ENCODE results near the gene GMDS.

DNA sequence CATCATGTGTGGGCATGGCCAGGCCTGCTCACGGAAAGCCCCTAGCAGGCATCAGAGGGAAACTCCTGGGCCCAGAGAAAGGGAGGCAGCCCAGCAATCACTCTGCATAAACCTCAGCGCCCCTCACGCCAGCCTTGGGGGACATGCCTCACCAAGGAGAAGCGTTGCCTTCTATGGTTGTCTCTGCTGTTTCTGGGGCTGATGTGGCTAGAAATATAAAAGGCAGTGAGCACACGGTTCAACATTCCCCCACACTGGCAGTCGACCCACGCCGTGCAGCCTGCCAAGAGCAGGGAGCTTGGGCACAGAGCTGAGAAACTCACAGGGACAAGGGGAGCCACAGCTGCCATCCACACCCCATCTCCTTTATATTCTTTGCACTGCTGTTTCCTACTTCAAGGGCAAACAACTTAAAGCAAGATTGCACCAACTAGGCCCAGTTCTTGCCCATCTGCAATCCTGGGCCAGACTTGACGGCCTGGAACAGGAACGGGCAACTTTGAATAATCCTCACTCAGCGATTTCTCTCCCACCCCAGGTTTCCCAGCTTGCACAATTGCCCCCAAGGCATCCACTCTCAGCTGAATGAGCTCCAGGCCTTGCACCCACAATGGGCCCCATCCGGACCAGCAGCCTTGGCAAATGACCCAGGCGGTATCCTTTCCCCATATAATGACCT lies 671.2 kb downstream of the GMDS start:
- TF ChIP-seq EZH2 (IDR thresholded peaks at IDR 0.05; ENCODE audit: low read length, missing control alignments) = no peak
- TF ChIP-seq, protein P1, sequence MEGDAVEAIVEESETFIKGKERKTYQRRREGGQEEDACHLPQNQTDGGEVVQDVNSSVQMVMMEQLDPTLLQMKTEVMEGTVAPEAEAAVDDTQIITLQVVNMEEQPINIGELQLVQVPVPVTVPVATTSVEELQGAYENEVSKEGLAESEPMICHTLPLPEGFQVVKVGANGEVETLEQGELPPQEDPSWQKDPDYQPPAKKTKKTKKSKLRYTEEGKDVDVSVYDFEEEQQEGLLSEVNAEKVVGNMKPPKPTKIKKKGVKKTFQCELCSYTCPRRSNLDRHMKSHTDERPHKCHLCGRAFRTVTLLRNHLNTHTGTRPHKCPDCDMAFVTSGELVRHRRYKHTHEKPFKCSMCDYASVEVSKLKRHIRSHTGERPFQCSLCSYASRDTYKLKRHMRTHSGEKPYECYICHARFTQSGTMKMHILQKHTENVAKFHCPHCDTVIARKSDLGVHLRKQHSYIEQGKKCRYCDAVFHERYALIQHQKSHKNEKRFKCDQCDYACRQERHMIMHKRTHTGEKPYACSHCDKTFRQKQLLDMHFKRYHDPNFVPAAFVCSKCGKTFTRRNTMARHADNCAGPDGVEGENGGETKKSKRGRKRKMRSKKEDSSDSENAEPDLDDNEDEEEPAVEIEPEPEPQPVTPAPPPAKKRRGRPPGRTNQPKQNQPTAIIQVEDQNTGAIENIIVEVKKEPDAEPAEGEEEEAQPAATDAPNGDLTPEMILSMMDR (conservative IDR thresholded peaks at IDR 0.05 in 1 of 2, IDR thresholded peaks at IDR 0.05 in 1 of 2; ENCODE audit: low read depth in 1 of 2, low read length in 2 of 2) = no peak

All from fibroblast of lung (primary cell).